Subcutaneous abdominal adipose tissue (tissue), 5 donors: ENCODE results near the gene THBD.

Experiments
- H3K27ac ChIP-seq: one replicate; pipeline ENCODE4 v1.7.0; 2013; ENCODE audit warnings: low read depth, mild to moderate bottlenecking, inconsistent platforms, low read length, moderate library complexity
- H3K27me3 ChIP-seq, 5 donors: one replicate each; pipeline ENCODE4 v1.7.0; 2013; ENCODE audit warnings: low read length in 5 of 5, inconsistent platforms in 1 of 5; ENCODE audit not compliant: control insufficient read depth in 5 of 5, insufficient read depth in 4 of 5
- H3K36me3 ChIP-seq, 5 donors: one replicate each; pipeline ENCODE4 v1.7.0; 2013; ENCODE audit warnings: low read length in 5 of 5; ENCODE audit not compliant: control insufficient read depth in 5 of 5, insufficient read depth in 5 of 5
- H3K4me1 ChIP-seq, 5 donors: one replicate each; pipeline ENCODE4 v1.7.0; 2013; ENCODE audit warnings: low read length in 5 of 5, mild to moderate bottlenecking in 3 of 5, moderate library complexity in 1 of 5; ENCODE audit not compliant: control insufficient read depth in 5 of 5, insufficient read depth in 5 of 5
- H3K4me3 ChIP-seq, 5 donors: one replicate each; pipeline ENCODE4 v1.7.0; 2013; ENCODE audit warnings: low read length in 5 of 5, low read depth in 1 of 5
- H3K9ac ChIP-seq, 5 donors: one replicate each; pipeline ENCODE4 v1.7.0; 2013; ENCODE audit warnings: low read length in 5 of 5, mild to moderate bottlenecking in 4 of 5, moderate library complexity in 3 of 5
- H3K9me3 ChIP-seq, 5 donors: one replicate each; pipeline ENCODE4 v1.7.0; 2013; ENCODE audit warnings: low read length in 5 of 5; ENCODE audit not compliant: control insufficient read depth in 5 of 5
- donor health status: healthy.
- donor health status: healthy.
- donor health status: healthy.
- donor health status: healthy.
- donor health status: healthy.

Gene THBD

GRCh38 chr20:23049201-23050075, at the start of gene THBD:
Gene THBD, minus strand, starts transcription at chr20:23049672. Its CDS starts 168 bp downstream, at chr20:23049504.
- Histone ChIP-seq H3K9me3 (no peaks in the 10 kb centered on the region), H3K9ac (peak within 1 kb of the TSS in 4 of 5 donors; percentile 27 to 78 (median 67)), H3K27ac (peak within 1 kb of the TSS; percentile 65), H3K27me3 (peaks cover 14 to 38% (median 21%) of the 10 kb centered on the region in 5 donors), H3K4me1 (peaks cover 0 to 58% (median 50%) of the 10 kb centered on the region in 5 donors), H3K36me3 (no peaks in the 10 kb centered on the region), H3K4me3 (peak within 1 kb of the TSS; percentile 63 to 78 (median 72))

GRCh38 chr20:23097636-23098580, 48.4 kb upstream of the THBD start:
- Histone ChIP-seq H3K27ac (no peak overlapping the region), H3K36me3 (no peaks in the 10 kb centered on the region), H3K9ac (no peak overlapping the region), H3K4me3 (no peak overlapping the region), H3K4me1 (peaks cover 2 to 39% (median 29%) of the 10 kb centered on the region in 5 donors), H3K9me3 (no peaks in the 10 kb centered on the region), H3K27me3 (no peaks in the 10 kb centered on the region)

GRCh38 chr20:23096986-23097520, 47.6 kb upstream of the THBD start:
- Histone ChIP-seq H3K4me1 (peaks cover 2 to 33% (median 21%) of the 10 kb centered on the region in 5 donors), H3K27ac (no peak overlapping the region), H3K27me3 (no peaks in the 10 kb centered on the region), H3K4me3 (no peak overlapping the region), H3K9me3 (no peaks in the 10 kb centered on the region), H3K36me3 (no peaks in the 10 kb centered on the region), H3K9ac (no peak overlapping the region)

- Histone ChIP-seq H3K27ac (no peak overlapping the region), H3K4me3 (no peak overlapping the region), H3K9ac (no peak overlapping the region), H3K4me1 (peaks cover 0 to 31% (median 20%) of the 10 kb centered on the region in 5 donors), H3K9me3 (no peaks in the 10 kb centered on the region), H3K36me3 (no peaks in the 10 kb centered on the region), H3K27me3 (no peaks in the 10 kb centered on the region)
Measured at GRCh38 chr20:23096097-23096496, 46.6 kb upstream of the THBD start.

- H3K36me3 ChIP-seq: no peaks in the 10 kb centered on the region
- no peak overlapping the region for H3K4me3 ChIP-seq
- no peak overlapping the region for H3K9ac ChIP-seq
- no peak overlapping the region for H3K27ac ChIP-seq
- peaks cover 0 to 32% (median 18%) of the 10 kb centered on the region in 5 donors for H3K4me1 ChIP-seq
- no peaks in the 10 kb centered on the region for H3K9me3 ChIP-seq
- no peaks in the 10 kb centered on the region for H3K27me3 ChIP-seq
Measured at GRCh38 chr20:23095499-23095898, 46.0 kb upstream of the THBD start.

- Histone ChIP-seq H3K36me3 (no peaks in the 10 kb centered on the region), H3K4me3 (no peak overlapping the region), H3K9ac (no peak overlapping the region), H3K27me3 (no peaks in the 10 kb centered on the region), H3K27ac (no peak overlapping the region), H3K9me3 (no peaks in the 10 kb centered on the region), H3K4me1 (peaks cover 0 to 31% (median 14%) of the 10 kb centered on the region in 5 donors)
Measured at GRCh38 chr20:23094927-23095326, 45.5 kb upstream of the THBD start.

- H3K27me3 ChIP-seq: no peaks in the 10 kb centered on the region
- H3K36me3 ChIP-seq: no peaks in the 10 kb centered on the region
Measured at GRCh38 chr20:23094213-23094896, 44.9 kb upstream of the THBD start.

GRCh38 chr20:23093613-23094012, 44.1 kb upstream of the THBD start:
- Histone ChIP-seq H3K27me3 (no peaks in the 10 kb centered on the region), H3K27ac (no peak overlapping the region), H3K4me1 (peaks cover 0 to 25% (median 10%) of the 10 kb centered on the region in 5 donors), H3K9me3 (no peaks in the 10 kb centered on the region), H3K36me3 (no peaks in the 10 kb centered on the region), H3K9ac (no peak overlapping the region), H3K4me3 (no peak overlapping the region)

More at GRCh38 chr20:23094213-23094896, 44.9 kb upstream of the THBD start:
- H3K9ac ChIP-seq: no peak overlapping the region
- no peaks in the 10 kb centered on the region for H3K9me3 ChIP-seq
- no peak overlapping the region for H3K4me3 ChIP-seq
- H3K27ac ChIP-seq: no peak overlapping the region
- H3K4me1 ChIP-seq: peaks cover 0 to 26% (median 11%) of the 10 kb centered on the region in 5 donors

GRCh38 chr20:23092861-23093495, 43.5 kb upstream of the THBD start:
- Histone ChIP-seq H3K9ac (no peak overlapping the region), H3K4me1 (peaks cover 0 to 25% (median 8%) of the 10 kb centered on the region in 5 donors), H3K27ac (no peak overlapping the region), H3K9me3 (no peaks in the 10 kb centered on the region), H3K36me3 (no peaks in the 10 kb centered on the region), H3K4me3 (no peak overlapping the region), H3K27me3 (peaks cover 0 to under 1% (median 0%) of the 10 kb centered on the region in 5 donors)
